Uterus (tissue), 2 donors: ENCODE results near the gene RNF146.

Source experiments
- CTCF ChIP-seq, 4 experiments: fragments of 200-600 bp in 2 of 4; fragments of 450-650 bp in 2 of 4; sonication (generic) in 2 of 4; IDR thresholded peaks; one replicate each; pipeline ENCODE4 v1.5.1; 2016 to 2019; ENCODE audit warnings: antibody characterized with exemption in 4 of 4, mild to moderate bottlenecking in 2 of 4, moderate library complexity in 1 of 4
- POLR2A ChIP-seq, 2 donors: fragments of 450-650 bp; IDR thresholded peaks; one replicate each; pipeline ENCODE4 v1.6.1; 2016; ENCODE audit warnings: antibody characterized with exemption in 2 of 2, mild to moderate bottlenecking in 1 of 2, moderate library complexity in 1 of 2

GRCh38 chr6:127277878-127278843, 11.5 kb downstream of the RNF146 start:
- no peak for TF ChIP-seq CTCF (IDR thresholded peaks at IDR 0.05)
- no peak for TF ChIP-seq POLR2A (IDR thresholded peaks at IDR 0.05)
